Coronary artery (tissue), 2 donors: ENCODE results near the gene PLXNB3.

Source experiments
- DNase-seq: peaks from one replicate; pipeline ENCODE4 v3.0.0-alpha.2; 2017; ENCODE audit warnings: low spot score
- H3K27ac ChIP-seq, 2 donors: fragments of 200-600 bp; sonication (generic); one replicate each; pipeline ENCODE4 v1.5.1; 2016 to 2019
- H3K4me3 ChIP-seq: fragments of 200-600 bp; sonication (generic); 2 replicates; pipeline ENCODE4 v1.5.1; 2016; ENCODE audit warnings: mild to moderate bottlenecking, moderate library complexity
- CTCF ChIP-seq: fragments of 200-600 bp; sonication (generic); IDR thresholded peaks from one replicate; pipeline ENCODE4 v1.5.1; 2019; ENCODE audit warnings: antibody characterized with exemption

PLXNB3 gene

GRCh38 chrX:153764786-153765137 lies 713 bp downstream of the PLXNB3 start:
- H3K27ac ChIP-seq, result peak overlapping the region in 1 of 2 donors; percentile 65
- no peak for TF ChIP-seq CTCF
- DNase-seq, result no peak
- H3K4me3 ChIP-seq, result peak overlapping the region; percentile 60

- Histone ChIP-seq H3K27ac (peak overlapping the region; percentile 30 to 65), H3K4me3 (peak overlapping the region; percentile 60)
- peak; percentile 72 for DNase-seq
- TF ChIP-seq CTCF, result no peak
These were observed 1.4 kb downstream of the PLXNB3 start for GRCh38 chrX:153765138-153766079.

GRCh38 chrX:153766098-153766817 lies 2.2 kb downstream of the PLXNB3 start:
- DNase-seq, result no peak
- Histone ChIP-seq H3K27ac (peak overlapping the region; percentile 30 to 65), H3K4me3 (peak overlapping the region; percentile 60)
- TF ChIP-seq CTCF, result no peak

GRCh38 chrX:153766871-153767673 lies 3.0 kb downstream of the PLXNB3 start:
- peak; percentile 64 for DNase-seq
- Histone ChIP-seq H3K4me3 (no peak overlapping the region), H3K27ac (no peak overlapping the region)
- TF ChIP-seq CTCF, result no peak

- Histone ChIP-seq H3K4me3 (no peak overlapping the region), H3K27ac (no peak overlapping the region)
- TF ChIP-seq CTCF, result no peak
- DNase-seq, result peak; percentile 65
These were observed 3.6 kb downstream of the PLXNB3 start for GRCh38 chrX:153767674-153768055.

GRCh38 chrX:153768311-153769157 lies 4.5 kb downstream of the PLXNB3 start:
- peak; percentile 62 for DNase-seq
- TF ChIP-seq CTCF, result no peak
- Histone ChIP-seq H3K27ac (no peak overlapping the region), H3K4me3 (no peak overlapping the region)
